Liver (tissue), 9 donors: ENCODE results near the gene TAS2R40. TPM values are rescaled to one million over a fixed set of nuclear protein-coding genes. Genes with fewer than 3 reads are reported as not detected.

ENCODE experiments used
- DNase-seq: peaks from one replicate; pipeline ENCODE4 v3.0.0-alpha.2; 2017; ENCODE audit warnings: low spot score
- H3K27ac ChIP-seq, 2 donors: one replicate each; pipeline ENCODE4 v1.7.0; 2013; ENCODE audit warnings: inconsistent platforms in 2 of 2, low read length in 2 of 2, control low read depth in 1 of 2, low read depth in 1 of 2, mild to moderate bottlenecking in 1 of 2
- H3K27me3 ChIP-seq, 4 donors: one replicate each; pipeline versions ENCODE4 v1.6.1 to v1.7.0; 2013; ENCODE audit warnings: low read length in 3 of 4, inconsistent platforms in 1 of 4, mild to moderate bottlenecking in 1 of 4, moderate library complexity in 1 of 4; ENCODE audit not compliant: control insufficient read depth in 4 of 4, insufficient read depth in 4 of 4
- H3K36me3 ChIP-seq, 4 donors: one replicate each; pipeline versions ENCODE4 v1.6.1 to v1.7.0; 2013; ENCODE audit warnings: low read length in 3 of 4, mild to moderate bottlenecking in 3 of 4, low read depth in 1 of 4, moderate library complexity in 1 of 4; ENCODE audit not compliant: control insufficient read depth in 4 of 4, insufficient read depth in 3 of 4
- H3K4me1 ChIP-seq, 4 donors: one replicate each; pipeline versions ENCODE4 v1.6.1 to v1.7.0; 2013; ENCODE audit warnings: low read length in 3 of 4, mild to moderate bottlenecking in 3 of 4, moderate library complexity in 1 of 4; ENCODE audit not compliant: control insufficient read depth in 4 of 4, insufficient read depth in 4 of 4
- H3K4me3 ChIP-seq, 3 donors: one replicate each; pipeline versions ENCODE4 v1.6.1 to v1.7.0; 2013; ENCODE audit warnings: low read length in 3 of 3, control low read depth in 1 of 3, low read depth in 1 of 3, mild to moderate bottlenecking in 1 of 3
- H3K9ac ChIP-seq, 2 donors: one replicate each; pipeline ENCODE4 v1.7.0; 2013; ENCODE audit warnings: low read length in 2 of 2, mild to moderate bottlenecking in 2 of 2, moderate library complexity in 2 of 2, control low read depth in 1 of 2, low read depth in 1 of 2
- H3K9me3 ChIP-seq, 4 donors: one replicate each; pipeline versions ENCODE4 v1.6.1 to v1.7.0; 2013; ENCODE audit warnings: low read length in 3 of 4; ENCODE audit not compliant: control insufficient read depth in 4 of 4
- CTCF ChIP-seq: fragments of 150-350 bp; IDR thresholded peaks from 2 replicates; pipeline ENCODE4 v1.5.1; 2017; ENCODE audit warnings: improper control_type of control experiment, low read depth, low read length; ENCODE audit not compliant: missing input control
- EGR1 ChIP-seq, 2 donors: IDR thresholded peaks; 2 replicates each; pipeline ENCODE4 v1.6.1; 2016 to 2018; ENCODE audit warnings: antibody characterized with exemption in 2 of 2, low read depth in 2 of 2
- FOXA1 ChIP-seq: IDR thresholded peaks from 2 replicates; pipeline ENCODE4 v1.6.1; 2016; ENCODE audit warnings: antibody characterized with exemption
- FOXA2 ChIP-seq: IDR thresholded peaks from 2 replicates; pipeline ENCODE4 v1.6.1; 2016; ENCODE audit warnings: antibody characterized with exemption
- GABPA ChIP-seq, 2 donors: IDR thresholded peaks in 1 of 2; conservative IDR thresholded peaks in 1 of 2; 2 replicates each; pipeline ENCODE4 v1.6.1; 2016; ENCODE audit warnings: antibody characterized with exemption in 2 of 2, mild to moderate bottlenecking in 1 of 2, moderate library complexity in 1 of 2
- HNF4A ChIP-seq, 2 donors: conservative IDR thresholded peaks; 2 replicates each; pipeline ENCODE4 v1.6.1; 2016; ENCODE audit warnings: antibody characterized with exemption in 2 of 2, mild to moderate bottlenecking in 2 of 2
- HNF4G ChIP-seq: IDR thresholded peaks from 2 replicates; pipeline ENCODE4 v1.6.1; 2016; ENCODE audit warnings: antibody characterized with exemption
- JUND ChIP-seq, 2 donors: IDR thresholded peaks; 2 replicates each; pipeline ENCODE4 v1.6.1; 2016; ENCODE audit warnings: antibody characterized with exemption in 2 of 2
- MAX ChIP-seq: IDR thresholded peaks from 2 replicates; pipeline ENCODE4 v1.6.1; 2016; ENCODE audit warnings: antibody characterized with exemption
- RXRA ChIP-seq, 2 donors: IDR thresholded peaks; 2 replicates each; pipeline ENCODE4 v1.6.1; 2017 to 2018; ENCODE audit warnings: antibody characterized with exemption in 2 of 2, mild to moderate bottlenecking in 1 of 2
- TAF1 ChIP-seq: conservative IDR thresholded peaks from 2 replicates; pipeline ENCODE4 v1.6.1; 2016; ENCODE audit warnings: antibody characterized with exemption, mild to moderate bottlenecking
- YY1 ChIP-seq: IDR thresholded peaks from 2 replicates; pipeline ENCODE4 v1.6.1; 2016; ENCODE audit warnings: antibody characterized with exemption, mild to moderate bottlenecking
- ZBTB33 ChIP-seq: IDR thresholded peaks from 2 replicates; pipeline ENCODE4 v1.6.1; 2016; ENCODE audit warnings: antibody characterized with exemption
- WGBS: extraction: QIAGEN DNeasy Blood & Tissue Kit; methylation state at CpG from one replicate; pipeline ENCODE4 v1.1.7; 2013; 5-methylcytosine and 5-hydroxymethylcytosine counted together
- polyA plus RNA-seq, 2 donors: library from polyadenylated mRNA; stranded (reverse) in 1 of 2; unstranded in 1 of 2; fragments of 200-250 nt in 1 of 2; fragments of >200 nt in 1 of 2; fragmentation: Nextera tagmentation in 1 of 2; extraction: Ambion mirVana in 1 of 2; gene quantifications; one replicate each; pipeline versions ENCODE4 v1.2.1 to v1.2.3, GENCODE V29; 2013 to 2015
- total RNA-seq, 2 donors: library from RNA; depleted of rRNA; stranded (reverse); fragments of >200 nt; gene quantifications; one replicate each; pipeline ENCODE4 v1.2.3, GENCODE V29; 2014
- TF ChIP-seq, protein P1 (sequence below): IDR thresholded peaks from 2 replicates; pipeline ENCODE4 v1.6.1; 2016; ENCODE audit warnings: antibody characterized with exemption, mild to moderate bottlenecking
- TF ChIP-seq, protein P2 (sequence below): IDR thresholded peaks from 2 replicates; pipeline ENCODE4 v1.6.1; 2016; ENCODE audit warnings: antibody characterized with exemption
- donor health status: healthy.
- donor health status: healthy.
- donor health status: healthy.
- donor health status: healthy.
- donor health status: healthy.

Gene TAS2R40
- total and polyA plus RNA-seq, 4 donors: not detected

DNA sequence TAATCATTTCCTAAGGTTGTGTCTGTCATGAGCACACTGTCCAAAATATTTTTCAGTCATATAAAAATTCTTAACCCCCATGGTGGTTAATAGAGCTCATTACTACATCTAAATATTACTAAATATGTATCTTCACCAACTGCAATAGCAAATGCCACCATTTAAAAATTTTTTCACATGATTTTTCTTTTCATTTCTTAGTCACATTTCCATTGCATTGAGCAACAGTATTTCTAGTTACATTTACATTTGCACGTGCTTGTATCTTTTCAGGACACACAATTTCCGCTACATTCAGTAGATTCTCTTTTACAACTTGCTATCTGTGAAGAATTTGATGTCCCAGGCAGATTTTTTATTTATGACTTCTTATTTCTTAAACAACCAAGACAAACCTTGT lies 5.2 kb upstream of the TAS2R40 start:
- no peaks in the 10 kb centered on the region for H3K36me3 ChIP-seq
- H3K4me3 ChIP-seq: no peak overlapping the region
- no peak overlapping the region for H3K9ac ChIP-seq
- no peaks in the 10 kb centered on the region for H3K4me1 ChIP-seq
- no peak for TF ChIP-seq EGR1 (IDR thresholded peaks at IDR 0.05; ENCODE audit: low read depth in 2 of 2)
- no peak for TF ChIP-seq CTCF
- no peak for TF ChIP-seq HNF4A (conservative IDR thresholded peaks at IDR 0.05)
- TF ChIP-seq RXRA (IDR thresholded peaks at IDR 0.05): no peak
- no peak for TF ChIP-seq GABPA (IDR thresholded peaks at IDR 0.05 in 1 of 2, conservative IDR thresholded peaks at IDR 0.05 in 1 of 2)
- no peak for TF ChIP-seq TAF1
- TF ChIP-seq ZBTB33: no peak
- no peak for TF ChIP-seq JUND (IDR thresholded peaks at IDR 0.05)
- TF ChIP-seq, protein P1, sequence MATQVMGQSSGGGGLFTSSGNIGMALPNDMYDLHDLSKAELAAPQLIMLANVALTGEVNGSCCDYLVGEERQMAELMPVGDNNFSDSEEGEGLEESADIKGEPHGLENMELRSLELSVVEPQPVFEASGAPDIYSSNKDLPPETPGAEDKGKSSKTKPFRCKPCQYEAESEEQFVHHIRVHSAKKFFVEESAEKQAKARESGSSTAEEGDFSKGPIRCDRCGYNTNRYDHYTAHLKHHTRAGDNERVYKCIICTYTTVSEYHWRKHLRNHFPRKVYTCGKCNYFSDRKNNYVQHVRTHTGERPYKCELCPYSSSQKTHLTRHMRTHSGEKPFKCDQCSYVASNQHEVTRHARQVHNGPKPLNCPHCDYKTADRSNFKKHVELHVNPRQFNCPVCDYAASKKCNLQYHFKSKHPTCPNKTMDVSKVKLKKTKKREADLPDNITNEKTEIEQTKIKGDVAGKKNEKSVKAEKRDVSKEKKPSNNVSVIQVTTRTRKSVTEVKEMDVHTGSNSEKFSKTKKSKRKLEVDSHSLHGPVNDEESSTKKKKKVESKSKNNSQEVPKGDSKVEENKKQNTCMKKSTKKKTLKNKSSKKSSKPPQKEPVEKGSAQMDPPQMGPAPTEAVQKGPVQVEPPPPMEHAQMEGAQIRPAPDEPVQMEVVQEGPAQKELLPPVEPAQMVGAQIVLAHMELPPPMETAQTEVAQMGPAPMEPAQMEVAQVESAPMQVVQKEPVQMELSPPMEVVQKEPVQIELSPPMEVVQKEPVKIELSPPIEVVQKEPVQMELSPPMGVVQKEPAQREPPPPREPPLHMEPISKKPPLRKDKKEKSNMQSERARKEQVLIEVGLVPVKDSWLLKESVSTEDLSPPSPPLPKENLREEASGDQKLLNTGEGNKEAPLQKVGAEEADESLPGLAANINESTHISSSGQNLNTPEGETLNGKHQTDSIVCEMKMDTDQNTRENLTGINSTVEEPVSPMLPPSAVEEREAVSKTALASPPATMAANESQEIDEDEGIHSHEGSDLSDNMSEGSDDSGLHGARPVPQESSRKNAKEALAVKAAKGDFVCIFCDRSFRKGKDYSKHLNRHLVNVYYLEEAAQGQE: no peak
- no peak for TF ChIP-seq YY1
- 85% methylated on average over 2 of the region's 2 CpGs for WGBS
- no peak overlapping the region for H3K27ac ChIP-seq
- H3K27me3 ChIP-seq: no peaks in the 10 kb centered on the region
- no peaks in the 10 kb centered on the region for H3K9me3 ChIP-seq
- no peak for DNase-seq

DNA sequence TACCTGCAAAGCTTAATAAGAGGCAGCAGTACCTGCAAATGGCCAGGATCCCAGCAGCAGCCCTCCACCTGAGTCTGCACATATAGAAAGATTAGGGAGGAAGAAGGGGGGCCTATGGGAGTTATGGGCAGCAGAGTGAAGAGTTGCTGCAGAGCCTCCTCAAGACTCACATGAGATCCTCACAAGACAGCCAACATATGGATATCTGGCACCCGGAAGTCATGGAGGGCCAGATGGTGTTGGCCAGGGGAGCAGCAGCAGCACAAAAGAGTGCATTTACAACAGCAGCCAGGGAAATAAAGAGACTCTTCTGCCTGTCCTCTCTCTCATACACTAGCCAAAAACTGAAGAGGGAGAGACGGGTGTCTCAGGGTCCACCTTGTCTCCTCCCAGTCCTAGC lies 4.0 kb upstream of the TAS2R40 start:
- Histone ChIP-seq H3K4me3 (no peak overlapping the region), H3K27me3 (no peaks in the 10 kb centered on the region), H3K9ac (no peak overlapping the region), H3K9me3 (no peaks in the 10 kb centered on the region), H3K36me3 (no peaks in the 10 kb centered on the region), H3K27ac (no peak overlapping the region), H3K4me1 (no peaks in the 10 kb centered on the region)
- 88% methylated on average over 2 of the region's 2 CpGs for WGBS
- DNase-seq: no peak
- TF ChIP-seq GABPA (IDR thresholded peaks at IDR 0.05 in 1 of 2, conservative IDR thresholded peaks at IDR 0.05 in 1 of 2) (no peak), FOXA1 (no peak), ZBTB33 (no peak), CTCF (no peak), HNF4A (conservative IDR thresholded peaks at IDR 0.05) (no peak), JUND (IDR thresholded peaks at IDR 0.05) (no peak), FOXA2 (no peak), MAX (no peak), HNF4G (no peak), TAF1 (no peak)
- TF ChIP-seq, protein P1: no peak
- TF ChIP-seq, protein P2, sequence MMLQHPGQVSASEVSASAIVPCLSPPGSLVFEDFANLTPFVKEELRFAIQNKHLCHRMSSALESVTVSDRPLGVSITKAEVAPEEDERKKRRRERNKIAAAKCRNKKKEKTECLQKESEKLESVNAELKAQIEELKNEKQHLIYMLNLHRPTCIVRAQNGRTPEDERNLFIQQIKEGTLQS: no peak
